Renal cortex interstitium (tissue), 11 donors: ENCODE data around the gene LMNA. TPM values are rescaled to one million over a fixed set of nuclear protein-coding genes. Genes with fewer than 3 reads are reported as not detected.

Experiments used
- DNase-seq, 11 donors: peaks; one replicate each; pipeline ENCODE4 v3.0.0-alpha.2; 2013; ENCODE audit warnings: low read depth in 9 of 11, low spot score in 4 of 11; ENCODE audit errors: extremely low read depth in 1 of 11
- polyA plus RNA-seq, 3 donors: library from polyadenylated mRNA; unstranded; fragments of 120-200 nt; gene quantifications; one replicate each; pipeline ENCODE4 v1.2.1, GENCODE V29; 2013; ENCODE audit not compliant: insufficient read length in 3 of 3

Gene LMNA
- polyA plus RNA-seq, 3 donors: 67.7 to 140 (median 93.9) TPM

DNA sequence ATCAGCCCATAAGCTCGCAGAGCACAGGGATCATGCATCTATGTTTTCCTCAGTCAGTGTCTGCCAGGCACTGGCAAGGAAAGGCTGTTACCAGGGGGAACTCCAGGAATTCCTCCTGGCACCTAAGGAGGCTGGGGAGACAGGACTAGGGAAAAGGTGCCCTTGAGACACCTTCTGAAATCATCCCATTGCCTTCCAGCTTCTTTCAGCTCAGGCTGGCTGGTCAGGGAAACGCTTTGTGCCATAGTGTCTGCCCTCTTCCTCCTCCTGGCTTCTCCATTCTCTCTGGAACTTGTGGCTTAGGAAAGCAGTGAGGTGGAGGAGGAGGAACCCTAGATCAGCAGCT, 13.8 kb downstream of the LMNA start:
- DNase-seq: no peak

DNA sequence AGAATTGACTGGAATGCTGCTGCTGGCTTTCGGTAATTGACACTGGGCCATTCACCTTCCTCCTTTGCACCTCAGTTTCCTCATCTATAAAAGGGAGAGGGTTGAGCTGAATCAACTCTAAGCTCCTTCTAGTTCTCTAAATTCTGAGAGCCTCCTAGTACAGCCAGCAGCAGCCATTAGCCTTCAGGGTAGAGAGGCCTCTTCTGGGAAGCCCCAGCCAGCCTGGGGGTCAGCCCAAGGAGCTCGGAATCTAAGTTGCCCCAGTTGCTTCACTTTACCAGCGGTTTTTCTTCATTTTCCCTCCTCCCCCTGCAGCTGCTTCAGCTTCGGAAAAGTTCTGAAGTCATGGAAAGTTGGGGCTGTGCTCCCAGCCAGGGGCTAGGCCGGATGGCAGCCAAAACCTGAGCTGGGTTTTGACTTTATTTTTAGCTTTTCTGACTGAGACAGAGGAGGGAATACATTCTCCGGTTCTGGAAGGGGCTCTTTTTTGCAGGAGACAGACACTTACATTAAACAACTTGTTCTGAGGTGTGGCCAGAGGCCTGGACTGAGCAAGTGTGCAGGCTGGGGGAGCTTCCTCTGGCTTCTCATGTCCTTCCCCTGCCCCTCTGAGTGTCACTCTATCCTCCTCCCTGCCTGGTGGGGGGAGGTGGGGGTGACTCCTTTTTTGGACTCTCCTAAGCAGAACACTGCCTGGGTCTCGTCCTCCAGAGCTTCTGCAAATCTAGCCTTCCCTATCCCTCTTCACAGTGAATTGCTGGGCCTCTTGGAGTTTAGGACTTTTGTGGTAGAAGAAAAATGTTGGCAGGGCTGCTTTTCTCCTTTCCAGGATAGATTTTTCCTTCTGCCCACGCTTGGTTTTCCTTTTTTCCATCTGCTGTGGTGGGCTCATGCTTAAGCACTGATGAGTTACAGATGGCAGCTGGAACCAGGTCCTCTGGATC, 14.4 kb downstream of the LMNA start:
- DNase-seq: no peak

DNA sequence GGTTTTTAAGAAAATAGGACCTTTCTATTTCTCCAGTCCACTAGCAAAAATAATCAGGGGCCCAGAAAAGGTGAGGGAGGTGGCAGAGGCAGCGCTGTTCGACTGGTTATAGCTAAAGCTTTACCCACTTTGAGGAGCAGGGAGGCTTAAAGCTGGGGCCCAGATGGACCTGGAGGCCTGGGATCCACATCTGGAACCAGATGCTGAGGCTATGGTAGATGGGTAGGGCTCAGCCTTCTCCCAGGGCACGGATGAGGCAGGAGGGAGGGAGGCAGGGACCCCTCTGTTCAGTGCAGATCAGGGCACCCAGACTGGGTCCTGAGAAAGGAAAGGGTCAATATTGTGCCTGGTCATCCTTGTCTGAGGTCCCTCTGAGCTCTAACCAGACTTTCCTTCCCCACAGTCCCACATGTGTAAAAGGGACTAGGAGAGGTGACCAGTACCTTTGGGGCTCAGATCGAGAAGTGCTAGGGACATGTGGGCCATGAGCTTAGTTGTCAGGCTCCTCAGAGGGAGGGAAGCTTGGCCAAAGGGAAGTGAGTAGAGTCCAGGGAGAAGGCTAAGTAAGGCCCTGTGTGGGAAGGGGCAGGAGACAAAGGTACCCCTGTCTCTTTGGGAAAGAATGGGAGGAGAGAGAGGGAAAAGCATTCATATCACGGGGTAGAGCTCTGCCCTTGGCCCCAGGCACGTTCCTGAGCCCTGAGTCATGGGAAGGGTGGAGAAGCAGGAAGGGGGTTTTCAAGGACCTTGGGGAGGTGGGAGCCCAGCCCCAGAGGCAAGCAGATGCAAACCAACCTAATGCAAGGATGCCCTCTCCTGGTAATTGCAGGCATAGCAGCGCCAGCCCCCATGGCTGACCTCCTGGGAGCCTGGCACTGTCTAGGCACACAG, 15.4 kb downstream of the LMNA start:
- DNase-seq: peak in 3 of 11 donors; percentile 80 to 83 (median 82)

DNA sequence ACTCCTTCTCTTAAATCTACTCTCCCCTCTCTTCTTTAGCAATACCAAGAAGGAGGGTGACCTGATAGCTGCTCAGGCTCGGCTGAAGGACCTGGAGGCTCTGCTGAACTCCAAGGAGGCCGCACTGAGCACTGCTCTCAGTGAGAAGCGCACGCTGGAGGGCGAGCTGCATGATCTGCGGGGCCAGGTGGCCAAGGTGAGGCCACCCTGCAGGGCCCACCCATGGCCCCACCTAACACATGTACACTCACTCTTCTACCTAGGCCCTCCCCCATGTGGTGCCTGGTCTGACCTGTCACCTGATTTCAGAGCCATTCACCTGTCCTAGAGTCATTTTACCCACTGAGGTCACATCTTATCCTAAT, 16.0 kb downstream of the LMNA start:
- DNase-seq: no peak

DNA sequence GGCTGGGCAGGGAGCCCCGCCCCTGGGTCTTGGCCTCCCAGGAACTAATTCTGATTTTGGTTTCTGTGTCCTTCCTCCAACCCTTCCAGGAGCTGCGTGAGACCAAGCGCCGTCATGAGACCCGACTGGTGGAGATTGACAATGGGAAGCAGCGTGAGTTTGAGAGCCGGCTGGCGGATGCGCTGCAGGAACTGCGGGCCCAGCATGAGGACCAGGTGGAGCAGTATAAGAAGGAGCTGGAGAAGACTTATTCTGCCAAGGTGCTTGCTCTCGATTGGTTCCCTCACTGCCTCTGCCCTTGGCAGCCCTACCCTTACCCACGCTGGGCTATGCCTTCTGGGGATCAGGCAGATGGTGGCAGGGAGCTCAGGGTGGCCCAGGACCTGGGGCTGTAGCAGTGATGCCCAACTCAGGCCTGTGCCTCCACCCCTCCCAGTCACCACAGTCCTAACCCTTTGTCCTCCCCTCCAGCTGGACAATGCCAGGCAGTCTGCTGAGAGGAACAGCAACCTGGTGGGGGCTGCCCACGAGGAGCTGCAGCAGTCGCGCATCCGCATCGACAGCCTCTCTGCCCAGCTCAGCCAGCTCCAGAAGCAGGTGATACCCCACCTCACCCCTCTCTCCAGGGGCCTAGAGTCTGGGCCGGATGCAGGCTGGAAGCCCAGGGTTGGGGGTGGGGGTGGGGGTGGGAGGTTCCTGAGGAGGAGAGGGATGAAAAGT, 20.4 kb downstream of the LMNA start:
- DNase-seq: no peak

DNA sequence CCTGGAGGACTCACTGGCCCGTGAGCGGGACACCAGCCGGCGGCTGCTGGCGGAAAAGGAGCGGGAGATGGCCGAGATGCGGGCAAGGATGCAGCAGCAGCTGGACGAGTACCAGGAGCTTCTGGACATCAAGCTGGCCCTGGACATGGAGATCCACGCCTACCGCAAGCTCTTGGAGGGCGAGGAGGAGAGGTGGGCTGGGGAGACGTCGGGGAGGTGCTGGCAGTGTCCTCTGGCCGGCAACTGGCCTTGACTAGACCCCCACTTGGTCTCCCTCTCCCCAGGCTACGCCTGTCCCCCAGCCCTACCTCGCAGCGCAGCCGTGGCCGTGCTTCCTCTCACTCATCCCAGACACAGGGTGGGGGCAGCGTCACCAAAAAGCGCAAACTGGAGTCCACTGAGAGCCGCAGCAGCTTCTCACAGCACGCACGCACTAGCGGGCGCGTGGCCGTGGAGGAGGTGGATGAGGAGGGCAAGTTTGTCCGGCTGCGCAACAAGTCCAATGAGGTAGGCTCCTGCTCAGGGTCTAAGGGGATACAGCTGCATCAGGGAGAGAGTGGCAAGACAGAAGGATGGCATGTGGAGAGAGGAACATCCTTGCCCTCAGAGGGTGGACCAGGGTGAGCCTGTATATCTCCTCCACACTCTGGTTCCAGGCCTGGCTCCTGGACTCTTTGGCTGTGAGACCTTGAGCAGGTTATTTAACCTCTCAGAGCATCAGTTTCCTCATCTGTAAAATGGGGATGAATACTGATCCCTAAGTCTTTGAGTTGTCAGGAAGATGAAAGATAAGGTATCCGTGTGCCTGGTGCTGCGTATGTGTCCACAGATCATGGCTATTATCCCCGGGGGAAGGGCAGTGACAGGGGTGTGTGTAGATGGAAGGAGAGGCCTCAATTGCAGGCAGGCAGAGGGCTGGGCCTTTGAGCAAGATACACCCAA, 21.7 kb downstream of the LMNA start:
- DNase-seq: no peak

DNA sequence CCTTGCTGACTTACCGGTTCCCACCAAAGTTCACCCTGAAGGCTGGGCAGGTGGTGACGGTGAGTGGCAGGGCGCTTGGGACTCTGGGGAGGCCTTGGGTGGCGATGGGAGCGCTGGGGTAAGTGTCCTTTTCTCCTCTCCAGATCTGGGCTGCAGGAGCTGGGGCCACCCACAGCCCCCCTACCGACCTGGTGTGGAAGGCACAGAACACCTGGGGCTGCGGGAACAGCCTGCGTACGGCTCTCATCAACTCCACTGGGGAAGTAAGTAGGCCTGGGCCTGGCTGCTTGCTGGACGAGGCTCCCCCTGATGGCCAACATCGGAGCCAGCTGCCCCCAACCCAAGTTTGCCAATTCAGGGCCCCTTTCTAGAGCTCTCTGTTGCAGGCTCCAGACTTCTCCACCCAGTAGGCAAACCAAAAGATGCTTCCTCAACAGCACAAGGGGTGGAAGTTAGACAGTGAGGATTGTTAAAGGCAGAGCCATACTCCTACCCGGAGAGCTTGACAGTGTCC, 22.5 kb downstream of the LMNA start:
- DNase-seq: no peak

DNA sequence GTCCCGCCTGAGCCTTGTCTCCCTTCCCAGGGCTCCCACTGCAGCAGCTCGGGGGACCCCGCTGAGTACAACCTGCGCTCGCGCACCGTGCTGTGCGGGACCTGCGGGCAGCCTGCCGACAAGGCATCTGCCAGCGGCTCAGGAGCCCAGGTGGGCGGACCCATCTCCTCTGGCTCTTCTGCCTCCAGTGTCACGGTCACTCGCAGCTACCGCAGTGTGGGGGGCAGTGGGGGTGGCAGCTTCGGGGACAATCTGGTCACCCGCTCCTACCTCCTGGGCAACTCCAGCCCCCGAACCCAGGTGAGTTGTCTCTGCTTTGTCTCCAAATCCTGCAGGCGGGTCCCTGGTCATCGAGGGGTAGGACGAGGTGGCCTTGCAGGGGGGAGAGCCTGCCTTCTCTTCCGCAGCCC, 24.0 kb downstream of the LMNA start:
- DNase-seq: no peak

DNA sequence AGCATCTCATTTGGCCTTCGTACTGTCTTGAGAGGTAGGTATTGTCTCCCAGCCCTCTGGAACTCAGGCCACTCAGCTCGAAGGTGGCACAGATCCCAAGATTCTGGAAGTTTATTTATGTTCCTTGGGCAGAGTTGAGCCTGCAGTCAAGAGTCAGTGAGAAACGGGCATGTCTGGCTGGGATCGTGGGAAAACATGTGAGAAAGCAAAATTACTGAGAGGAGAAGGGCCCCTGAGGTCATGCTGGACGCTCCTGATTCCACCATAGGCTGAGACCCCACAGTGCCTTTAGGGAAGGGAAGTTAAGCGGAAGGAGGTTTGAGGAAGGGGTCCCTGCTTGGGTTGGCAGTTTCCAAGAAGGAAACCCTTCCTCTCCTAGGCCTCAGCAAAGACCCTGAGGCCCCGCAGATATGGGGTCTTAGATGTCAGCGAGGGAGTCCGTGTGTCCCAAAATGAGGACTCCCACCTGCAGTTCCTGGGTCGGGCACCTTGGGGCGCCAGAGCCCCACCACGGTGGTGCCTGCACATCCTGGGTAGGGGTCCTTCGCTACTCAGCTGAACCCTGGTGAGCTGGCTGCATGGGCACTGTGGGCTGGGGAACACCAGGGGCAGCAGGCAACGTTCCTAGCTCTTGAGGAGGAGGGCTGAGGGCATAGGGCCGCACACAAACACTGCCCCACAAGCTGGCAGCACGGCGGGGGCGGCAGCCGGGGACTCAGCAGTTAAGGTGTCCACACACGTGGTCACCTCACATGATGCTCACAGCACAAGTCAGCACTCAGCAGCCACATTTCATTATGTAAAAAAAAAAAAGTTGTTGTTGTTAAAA, 26.6 kb downstream of the LMNA start:
- no peak for DNase-seq

DNA sequence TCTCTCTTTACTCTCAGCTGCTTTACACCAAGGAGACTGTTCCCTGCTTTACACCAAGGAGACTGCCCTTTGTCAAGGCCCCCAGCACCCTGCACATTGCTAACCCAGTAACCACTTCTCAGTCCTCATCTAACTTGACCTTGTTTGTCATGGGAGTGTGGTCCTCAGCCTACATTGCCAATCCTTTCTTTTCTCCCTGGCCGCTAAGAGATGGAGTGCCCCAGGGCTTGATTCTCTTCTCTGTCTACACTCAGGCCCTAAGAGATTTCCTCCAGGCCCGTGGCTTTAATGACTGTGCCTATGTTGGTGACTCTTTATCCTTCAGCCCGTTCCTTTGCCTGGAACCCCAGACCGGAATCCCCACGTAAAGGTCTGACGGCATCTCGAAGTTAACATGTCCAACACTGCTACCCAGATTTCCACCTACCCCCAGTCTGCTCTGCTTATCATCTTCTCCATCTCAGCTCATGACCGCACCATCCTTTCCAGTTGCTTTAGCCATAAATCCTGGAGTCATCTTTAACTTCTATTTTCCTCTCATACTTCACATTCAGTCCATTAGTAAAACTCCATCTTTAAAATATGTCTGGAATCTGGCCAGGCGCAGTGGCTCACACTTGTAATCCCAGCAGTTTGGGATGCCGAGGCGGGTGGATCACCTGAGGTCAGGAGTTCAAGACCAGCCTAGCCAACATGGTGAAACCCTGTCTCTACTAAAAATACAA, 29.4 kb downstream of the LMNA start:
- no peak for DNase-seq

DNA sequence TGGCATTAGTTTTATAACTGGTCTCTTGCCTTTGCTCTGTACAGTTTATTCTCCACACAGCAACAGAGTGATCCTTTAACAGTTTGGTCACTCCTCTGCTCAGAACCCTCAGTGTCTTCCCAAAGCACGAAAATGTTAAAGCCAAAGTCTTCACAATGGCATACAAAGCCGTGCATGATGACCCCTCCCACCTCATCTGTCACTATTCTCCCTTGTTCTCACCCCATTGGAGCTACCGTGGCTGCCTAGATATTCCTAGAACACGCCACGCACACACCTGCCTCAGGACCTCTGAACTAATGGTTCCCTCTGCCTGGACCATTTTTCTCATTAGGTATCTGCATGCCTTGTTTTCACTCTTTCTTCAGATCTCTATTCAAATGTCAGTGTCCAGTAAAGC, 30.2 kb downstream of the LMNA start:
- DNase-seq: no peak

DNA sequence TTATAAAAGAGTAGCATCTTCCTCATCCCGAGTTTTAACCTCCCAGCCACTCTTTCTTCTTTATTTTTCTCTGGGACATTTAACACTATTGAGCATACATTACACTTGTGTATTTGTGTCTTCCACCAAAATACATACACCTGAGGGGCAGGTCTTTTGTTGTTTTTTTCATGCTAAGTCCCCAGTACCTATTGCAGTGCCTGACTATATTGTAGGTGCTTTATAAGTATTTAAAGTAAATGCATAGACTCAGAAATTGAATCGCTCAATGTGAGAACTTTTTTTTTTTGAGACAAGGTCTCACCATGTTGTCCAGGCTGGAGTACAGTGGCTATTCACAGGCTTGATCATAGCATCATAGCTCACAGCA, 31.1 kb downstream of the LMNA start:
- DNase-seq: no peak

DNA sequence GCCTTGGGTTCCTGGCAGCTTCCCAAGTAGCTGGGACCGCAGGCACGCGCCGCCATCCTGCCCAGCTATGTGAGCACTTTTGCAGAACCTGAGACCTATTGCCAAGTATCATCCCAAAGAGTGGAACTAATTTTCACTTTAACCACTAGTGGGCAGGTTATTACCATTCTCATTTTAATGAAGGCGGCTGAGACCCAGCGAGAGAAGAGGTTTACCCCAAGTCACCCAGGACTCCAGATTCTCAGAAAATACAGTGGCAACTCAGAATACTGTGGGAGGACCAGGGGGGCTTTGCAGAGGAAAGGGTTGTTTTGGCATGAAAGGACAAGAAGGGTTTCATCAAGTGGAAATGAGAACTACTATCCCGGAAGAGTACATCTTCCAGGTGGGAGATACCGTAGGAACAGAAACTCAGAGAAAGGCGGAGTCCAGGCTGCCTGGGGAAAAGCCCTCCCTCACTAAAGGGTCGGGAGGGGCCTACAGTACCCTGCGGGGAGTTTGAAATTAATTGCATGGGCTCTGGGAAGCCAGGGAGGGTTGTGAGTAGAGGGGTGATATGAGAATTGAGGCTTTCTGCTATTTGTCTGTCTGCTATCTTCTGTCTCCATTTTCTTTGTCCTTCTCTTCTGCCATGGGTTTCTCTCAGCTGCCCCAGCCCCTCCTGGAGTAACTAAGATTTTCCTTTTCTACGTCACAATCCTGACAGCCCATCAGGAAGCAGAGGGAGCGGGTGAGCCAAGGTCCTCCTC, 31.7 kb downstream of the LMNA start:
- DNase-seq: peak in 1 of 11 donors; percentile 83

DNA sequence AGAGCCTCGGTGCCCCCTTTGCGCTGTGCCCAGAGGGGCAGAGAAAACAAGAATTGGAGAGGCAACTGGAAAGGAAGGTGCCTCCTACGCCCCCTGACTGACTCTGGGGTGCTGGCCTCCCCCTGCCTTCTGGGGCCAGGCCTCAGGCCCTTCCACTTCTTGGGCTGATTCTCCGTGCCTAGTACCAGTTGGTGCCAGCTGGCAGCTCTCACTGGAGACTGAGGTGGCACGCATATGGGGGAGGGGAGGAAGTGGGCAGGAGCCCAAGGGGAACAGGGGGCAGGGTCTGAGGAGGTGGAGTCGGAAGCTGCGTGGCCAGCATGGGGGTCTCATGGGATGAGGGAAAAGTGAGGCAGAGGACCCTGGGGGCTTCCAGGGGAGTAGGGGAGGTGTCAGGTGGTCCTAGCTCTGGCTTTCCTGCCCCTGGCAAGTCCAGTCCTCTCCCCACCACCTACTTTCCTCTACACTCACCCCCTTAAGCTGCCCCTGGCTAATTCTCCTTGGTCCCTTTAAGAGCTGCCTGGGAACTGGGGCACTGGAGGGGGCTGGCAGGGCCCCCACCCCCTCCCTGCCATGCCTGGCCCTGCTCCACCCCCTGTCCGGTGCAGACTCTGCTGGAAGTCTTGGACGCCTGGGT, 32.4 kb downstream of the LMNA start:
- no peak for DNase-seq

DNA sequence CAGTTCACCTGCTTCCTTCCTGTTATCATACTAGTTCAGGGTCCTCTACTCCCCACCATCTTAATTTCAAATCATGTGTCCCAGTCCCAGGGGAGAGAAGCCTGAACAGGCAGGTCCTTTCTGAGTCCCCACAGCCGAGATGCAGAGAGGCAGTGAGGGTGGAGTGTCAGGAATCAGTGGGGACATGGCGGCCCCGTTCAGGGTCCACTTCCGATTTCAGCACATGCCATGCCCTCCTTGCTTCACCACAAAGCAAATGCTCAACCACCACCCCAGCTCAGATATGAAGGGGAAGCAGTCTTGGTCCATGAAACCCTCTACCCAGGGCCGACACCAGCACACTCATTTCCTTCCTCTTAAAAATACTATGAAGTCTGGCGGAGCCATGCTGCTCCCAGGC, 33.7 kb downstream of the LMNA start:
- DNase-seq: no peak
